ENCODE data around the gene TMEM35B. TPM values are rescaled to one million over a fixed set of nuclear protein-coding genes. Genes with fewer than 3 reads are reported as not detected.

TMEM35B gene
- total and polyA plus RNA-seq, 9 of the 15 experiments (the other 6 are each of a cell fraction or from before 2014, with no cell fraction given), result 11.4 to 142 (median 21.4) TPM

- TF ChIP-seq NR2C2 (CRISPR knock-in tag; IDR thresholded peaks at IDR 0.05) (no peak), NR2C2 (tag; IDR thresholded peaks at IDR 0.05) (0 out of 2 replicates have a peak, but pooled peaks have one; percentile 22), TCF3 (CRISPR knock-in tag; IDR thresholded peaks at IDR 0.05) (peak; percentile 18; the same call in 1 of the 2 replicates), CREM (IDR thresholded peaks at IDR 0.05; ENCODE audit: low read depth) (0 out of 2 replicates have a peak, but pooled peaks have one; percentile 51), SMARCE1 (IDR thresholded peaks at IDR 0.05) (0 out of 2 replicates have a peak, but pooled peaks have one; percentile 45), SMAD2 (IDR thresholded peaks at IDR 0.05; ENCODE audit: low read depth, low read length) (no peak), SRF (CRISPR knock-in tag; IDR thresholded peaks at IDR 0.05) (0 out of 4 replicates have a peak, but pooled peaks of 1 of the 2 experiments have one; percentile 26), PPARD (CRISPR knock-in tag; IDR thresholded peaks at IDR 0.05) (no peak), TAF1 (IDR thresholded peaks at IDR 0.05; ENCODE audit: control insufficient read depth, extremely low read depth, insufficient read depth, low read length, severe bottlenecking) (peak; percentile 70), HMGXB4 (CRISPR knock-in tag; IDR thresholded peaks at IDR 0.05) (0 out of 2 replicates have a peak, but pooled peaks have one; percentile 31), ERF (CRISPR knock-in tag; IDR thresholded peaks at IDR 0.05) (peak; percentile 52; the same call in 1 of the 2 replicates), RAD21 (CRISPR knock-in tag; conservative IDR thresholded peaks at IDR 0.05 in 1 of 2, IDR thresholded peaks at IDR 0.05 in 1 of 2) (no peak; a peak in 1 of 4 replicates), ZNF449 (CRISPR knock-in tag; IDR thresholded peaks at IDR 0.05) (no peak), NRF1 (conservative IDR thresholded peaks at IDR 0.05 in 1 of 2, IDR thresholded peaks at IDR 0.05 in 1 of 2) (peak in 1 of 2 experiments; percentile 34; a peak in 2 of 4 replicates), SUPT5H (IDR thresholded peaks at IDR 0.05) (peak; percentile 88), EP400 (IDR thresholded peaks at IDR 0.05) (peak; percentile 57), RBM22 (IDR thresholded peaks at IDR 0.05; ENCODE audit: low read depth, low read length, poor library complexity, severe bottlenecking) (peak; percentile 46), ZBTB7A (IDR thresholded peaks at IDR 0.05; ENCODE audit: borderline replicate concordance, control insufficient read depth, low read depth, low read length) (peak; percentile 98), MEIS2 (IDR thresholded peaks at IDR 0.05; ENCODE audit: partially characterized antibody) (no peak), ZBTB2 (IDR thresholded peaks at IDR 0.05) (peak; percentile 69; the same call in 1 of the 2 replicates), MIER1 (IDR thresholded peaks at IDR 0.05; ENCODE audit: low read depth) (0 out of 2 replicates have a peak, but pooled peaks have one; percentile 53), ZC3H11A (IDR thresholded peaks at IDR 0.05; ENCODE audit: low read depth, low read length) (no peak), CAMTA2 (CRISPR knock-in tag; conservative IDR thresholded peaks at IDR 0.05) (0 out of 2 replicates have a peak, but pooled peaks have one; percentile 83), HNRNPUL1 (IDR thresholded peaks at IDR 0.05; ENCODE audit: low read length) (no peak), POLR2A (conservative IDR thresholded peaks at IDR 0.05) (peak; percentile 87)
Observed at GRCh38 chr1:34984793-34985608, at the start of gene TMEM35B (continued).
